Breast epithelium (tissue), 3 donors: ENCODE data around the gene RHBG.

Source experiments
- CTCF ChIP-seq, 3 donors: fragments of 450-650 bp; IDR thresholded peaks; one replicate each; pipeline ENCODE4 v1.5.1; 2016 to 2017; ENCODE audit warnings: antibody characterized with exemption in 3 of 3, mild to moderate bottlenecking in 3 of 3, moderate library complexity in 3 of 3
- POLR2A ChIP-seq: fragments of 450-650 bp; IDR thresholded peaks from one replicate; pipeline ENCODE4 v1.6.1; 2016; ENCODE audit warnings: antibody characterized with exemption, mild to moderate bottlenecking, moderate library complexity
- POLR2AphosphoS5 ChIP-seq, 3 donors: sonication (generic); formaldehyde crosslinking; IDR thresholded peaks; one replicate each; pipeline ENCODE4 v1.6.1; 2017; ENCODE audit warnings: antibody characterized with exemption in 3 of 3

DNA sequence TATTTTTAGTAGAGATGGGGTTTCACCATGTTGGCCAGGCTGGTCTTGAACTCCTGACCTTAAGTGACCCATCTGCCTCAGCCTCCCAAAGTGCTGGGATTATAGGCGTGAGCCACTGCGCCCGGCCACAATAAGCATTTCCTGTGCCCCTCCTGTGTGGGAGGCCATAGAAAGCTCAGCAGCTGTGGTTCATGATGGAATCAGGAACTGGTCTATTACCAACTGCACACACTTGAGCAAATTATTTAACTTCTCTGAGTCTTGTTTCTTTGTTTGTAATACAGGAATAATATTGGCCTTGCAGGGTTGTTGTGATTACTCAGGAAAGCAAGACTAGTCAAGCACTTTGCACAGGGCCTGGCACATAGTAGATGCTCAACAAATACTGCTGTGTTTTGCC lies 15.0 kb downstream of the RHBG start:
- no peak for TF ChIP-seq POLR2AphosphoS5 (IDR thresholded peaks at IDR 0.05)
- no peak for TF ChIP-seq CTCF (IDR thresholded peaks at IDR 0.05)
- TF ChIP-seq POLR2A: no peak
